A549 (cell line): ENCODE measurements around the gene ITGB1BP1. TPM values are rescaled to one million over a fixed set of nuclear protein-coding genes. Genes with fewer than 3 reads are reported as not detected.

Experiments
- ATAC-seq, 2 experiments: fragments of 200-7000 bp in 1 of 2; fragments of >200 bp in 1 of 2; cut with Nextera tagmentation in 1 of 2; cut with Tn5 transposase in 1 of 2; 3 replicates each; pipeline versions ENCODE4 v1.8.0 to v1.9.1; 2018 to 2020; ENCODE audit warnings: mild to moderate bottlenecking in 1 of 2, moderate library complexity in 1 of 2
- CTCF ChIA-PET: fragments of 300-600 bp; sonication (Branson Sonifier 250); formaldehyde crosslinking; extraction: SDS; loops from one replicate; lab custom pipeline; 2021; ENCODE audit warnings: antibody characterized with exemption, inconsistent platforms; lab: Yijun Ruan, JAX
- POLR2A ChIA-PET: fragments of 350-600 bp; formaldehyde crosslinking; extraction: SDS; loops from one replicate; lab custom pipeline; 2021; ENCODE audit warnings: antibody characterized with exemption, inconsistent platforms; lab: Yijun Ruan, JAX
- DNase-seq, 2 experiments: peaks; one replicate each; pipeline versions ENCODE4 v3.0.0 to v3.0.0-alpha.2; 2011 to 2016; ENCODE audit warnings: low read depth in 1 of 2, low spot score in 1 of 2
- FAIRE-seq: peaks from 2 replicates; lab custom pipeline; 2011; peaks lifted over from hg19 to GRCh38; lab: Jason Lieb, UNC
- H3K27ac ChIP-seq, 2 experiments: fragments of >200 bp; sonication (Bioruptor Twin); formaldehyde crosslinking; 3 replicates each; pipeline ENCODE4 v1.5.1; 2016 to 2017
- H3K4me1 ChIP-seq: fragments of >200 bp; sonication (Bioruptor Twin); formaldehyde crosslinking; 3 replicates; pipeline ENCODE4 v1.6.1; 2016
- H3K4me2 ChIP-seq: fragments of >200 bp; sonication (Bioruptor Twin); formaldehyde crosslinking; 3 replicates; pipeline ENCODE4 v1.6.1; 2016
- H3K4me3 ChIP-seq: fragments of >200 bp; sonication (Bioruptor Twin); formaldehyde crosslinking; 3 replicates; pipeline ENCODE4 v1.5.1; 2016
- H3K9me3 ChIP-seq: fragments of >200 bp; sonication (Bioruptor Twin); formaldehyde crosslinking; 3 replicates; pipeline ENCODE4 v1.6.1; 2016
- ATOH8 ChIP-seq: fragments of 250-450 bp; sonication (Bioruptor Pico); IDR thresholded peaks from 2 replicates; pipeline ENCODE4 v1.5.0; 2020; ENCODE audit warnings: low read depth, mild to moderate bottlenecking, moderate library complexity
- CTCF ChIP-seq: fragments of >200 bp; sonication (Bioruptor Twin); formaldehyde crosslinking; IDR thresholded peaks from 3 replicates; pipeline ENCODE4 v1.5.1; 2016
- FOSB ChIP-seq: fragments of 250-450 bp; sonication (Bioruptor Pico); IDR thresholded peaks from 2 replicates; pipeline ENCODE4 v1.5.0; 2020; ENCODE audit warnings: mild to moderate bottlenecking, moderate library complexity
- FOSL2 ChIP-seq, 2 experiments: fragments of 450-650 bp in 1 of 2; fragments of >200 bp in 1 of 2; sonication (Bioruptor Twin) in 1 of 2; formaldehyde crosslinking; IDR thresholded peaks; 2 replicates each; pipeline versions ENCODE4 v1.5.0 to v1.6.1; 2016 to 2020; ENCODE audit warnings: mild to moderate bottlenecking in 1 of 2, moderate library complexity in 1 of 2
- HMGXB4 ChIP-seq: fragments of 250-450 bp; sonication (Bioruptor Pico); IDR thresholded peaks from 2 replicates; pipeline ENCODE4 v1.5.0; 2021; ENCODE audit warnings: mild to moderate bottlenecking, moderate library complexity, borderline replicate concordance
- JUNB ChIP-seq: fragments of >200 bp; sonication (Bioruptor Twin); formaldehyde crosslinking; IDR thresholded peaks from 2 replicates; pipeline ENCODE4 v1.6.1; 2016
- MAX ChIP-seq: IDR thresholded peaks from 2 replicates; pipeline ENCODE4 v1.6.1; 2012
- PBX3 ChIP-seq: IDR thresholded peaks from 2 replicates; pipeline ENCODE4 v1.6.1; 2012
- POLR2AphosphoS2 ChIP-seq: conservative IDR thresholded peaks from 2 replicates; pipeline ENCODE4 v1.6.1; 2012; ENCODE audit warnings: low read length, improper control_type of control experiment, inconsistent platforms
- SREBF2 ChIP-seq: fragments of 450-650 bp; IDR thresholded peaks from 2 replicates; pipeline ENCODE4 v1.6.1; 2014; ENCODE audit warnings: mild to moderate bottlenecking, moderate library complexity
- ZC3H11A ChIP-seq: fragments of 450-650 bp; IDR thresholded peaks from 2 replicates; pipeline ENCODE4 v1.6.1; 2014; ENCODE audit warnings: antibody characterized with exemption, mild to moderate bottlenecking
- ZFP36 ChIP-seq: fragments of 450-650 bp; IDR thresholded peaks from 2 replicates; pipeline ENCODE4 v1.6.1; 2014; ENCODE audit warnings: borderline replicate concordance; ENCODE audit not compliant: partially characterized antibody
- ZNF302 ChIP-seq: fragments of 250-450 bp; sonication (Bioruptor Pico); IDR thresholded peaks from 2 replicates; pipeline ENCODE4 v1.9.0; 2021; ENCODE audit warnings: inconsistent platforms, mild to moderate bottlenecking, moderate library complexity
- WGBS: methylation state at CpG from one replicate; pipeline ENCODE4 v1.1.6; 2017; ENCODE audit errors: missing lambda C conversion rate; 5-methylcytosine and 5-hydroxymethylcytosine counted together
- polyA plus RNA-seq, 4 experiments: library from polyadenylated mRNA; depleted of rRNA in 3 of 4; stranded (reverse); fragments of >200 nt; fragmentation: RNase III in 1 of 4; extraction: RNeasy Plus Mini Kit Qiagen cat#74134 plus additional on column Dnase treatment in 1 of 4; gene quantifications; 2 replicates in 3 of 4; 3 replicates in 1 of 4; pipeline ENCODE4 v1.2.3, GENCODE V29; 2011 to 2017

ITGB1BP1 gene
- polyA plus RNA-seq, 2 of the 4 experiments (the other 2 are of a cell fraction): 99.3 to 136 TPM

GRCh38 chr2:9382604-9383235, 40.6 kb downstream of the ITGB1BP1 start:
- POLR2A ChIA-PET: no interaction called here
- FAIRE-seq: no peak

More at GRCh38 chr2:9382604-9383235, 40.6 kb downstream of the ITGB1BP1 start:
- Histone ChIP-seq H3K4me3 (no peak overlapping the region), H3K27ac (peak overlapping the region; percentile 92 to 96; a peak in 4 of 6 replicates), H3K4me1 (peaks cover 80% of the 10 kb centered on the region)
- DNase-seq (no peak), ATAC-seq (no peak)
- CTCF ChIA-PET: interaction anchor here (1.3 to 3.5 kb wide), 5 partner anchors 10 to 240 kb away, joined by 3 to 25 read pairs (median 6); partner anchors contain the start of genes CPSF3 and ITGB1BP1
- 94% methylated on average over 6 of the region's 6 CpGs for WGBS
- TF ChIP-seq ZFP36: no peak
- no peak for TF ChIP-seq FOSL2 (IDR thresholded peaks at IDR 0.05)
- TF ChIP-seq FOSL2 (CRISPR knock-in tag; IDR thresholded peaks at IDR 0.05): no peak
- TF ChIP-seq PBX3: no peak
- TF ChIP-seq CTCF: no peak
- TF ChIP-seq MAX: no peak
- no peak for TF ChIP-seq ZC3H11A
- TF ChIP-seq HMGXB4 (CRISPR knock-in tag): no peak
- no peak for TF ChIP-seq JUNB
- no peak for TF ChIP-seq FOSB (CRISPR knock-in tag)
- TF ChIP-seq SREBF2: no peak
- no peak for TF ChIP-seq ZNF302 (CRISPR knock-in tag)
- no peak for TF ChIP-seq POLR2AphosphoS2
- no peak for TF ChIP-seq ATOH8 (CRISPR knock-in tag)
- TF ChIP-seq, all 56 proteins: peak for 0
- H3K9me3 ChIP-seq: no peaks in the 10 kb centered on the region
- no peak overlapping the region for H3K4me2 ChIP-seq
